Measurements from ENCODE around the gene TLK1. TPM values are rescaled to one million over a fixed set of nuclear protein-coding genes. Genes with fewer than 3 reads are reported as not detected.

Gene TLK1
- total and polyA plus RNA-seq, 7 experiments from 2014 or later = 40.0 to 191 (median 113) TPM

DNA sequence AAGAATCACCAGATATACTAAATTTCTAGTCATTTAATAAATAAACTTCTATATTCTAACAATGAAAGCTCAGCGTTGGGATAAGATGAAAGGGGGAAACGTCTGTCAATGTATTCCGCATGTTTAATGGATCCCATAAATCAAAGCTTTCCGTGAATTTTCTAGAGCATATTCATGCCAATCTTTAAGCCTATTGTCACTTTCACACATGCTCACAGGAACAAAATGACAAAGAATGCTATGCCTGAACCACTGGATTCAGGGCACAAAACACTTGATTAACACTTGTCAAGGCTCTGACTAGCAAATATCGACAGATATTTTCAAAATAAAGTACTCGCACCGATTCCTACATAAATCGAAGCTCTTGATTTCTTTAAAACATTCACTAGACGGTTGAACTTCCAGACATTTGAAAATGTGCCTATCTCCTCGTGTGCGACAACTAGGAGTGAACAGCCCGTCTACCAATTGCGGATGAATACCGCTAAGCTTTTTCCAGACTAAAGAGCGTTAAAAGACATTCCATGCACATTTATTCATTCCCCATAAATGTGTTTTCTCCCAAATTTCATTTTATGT lies 1.8 kb downstream of the TLK1 start:
- H3K27ac ChIP-seq (ENCODE audit: low read depth, low read length) = peak overlapping the region; percentile 99
- no peak for DNase-seq
- POLR2A ChIA-PET = interaction anchor here (0.7 to 4.4 kb wide), 12 partner anchors 8 to 278 kb away, joined by 3 to 32 read pairs (median 4); partner anchors contain the start of gene GORASP2
- CTCF ChIA-PET = interaction anchor here (0.6 to 5.1 kb wide), 16 partner anchors 8 to 684 kb away, joined by 3 to 50 read pairs (median 4); no protein-coding TSS in a partner anchor
- Mint-ChIP-seq H3K9me3 (peaks cover 0 to 4% (median 0%) of the 10 kb centered on the region in 11 donors), H3K27ac (peak overlapping the region; percentile 87 to 98 (median 97)), H3K4me1 (peaks cover 59 to 82% (median 70%) of the 10 kb centered on the region in 7 donors), H3K36me3 (peaks cover 0 to 5% (median 0%) of the 10 kb centered on the region in 5 donors), H3K27me3 (no peaks in the 10 kb centered on the region), H3K4me3 (peak overlapping the region; percentile 85 to 98 (median 96))
- no peak for ATAC-seq
- H3K27me3 ChIP-seq (ENCODE audit: control insufficient read depth in 2 of 2, insufficient read depth in 2 of 2, low read length in 2 of 2) = no peaks in the 10 kb centered on the region
- peak overlapping the region; percentile 70 for H3K4me3 ChIP-seq (ENCODE audit: low read length)
- intact Hi-C loops (cut with micrococcal nuclease) = loop anchor here (1.0 to 5.0 kb wide), 7 partner anchors 15 to 257 kb away; partner anchors contain the start of gene GORASP2 (in 1 of the 2)
- no peaks in the 10 kb centered on the region for H3K9me3 ChIP-seq (ENCODE audit: control insufficient read depth in 2 of 3, low read length in 3 of 3)
- peaks cover 0 to 8% (median 0%) of the 10 kb centered on the region in 3 experiments for H3K36me3 ChIP-seq (ENCODE audit: control insufficient read depth in 2 of 3, insufficient read depth in 3 of 3, low read length in 3 of 3)
- H3K4me1 ChIP-seq (ENCODE audit: control insufficient read depth in 2 of 2, insufficient read depth in 2 of 2, low read length in 2 of 2) = peaks cover 33 to 36% of the 10 kb centered on the region in 2 donors

DNA sequence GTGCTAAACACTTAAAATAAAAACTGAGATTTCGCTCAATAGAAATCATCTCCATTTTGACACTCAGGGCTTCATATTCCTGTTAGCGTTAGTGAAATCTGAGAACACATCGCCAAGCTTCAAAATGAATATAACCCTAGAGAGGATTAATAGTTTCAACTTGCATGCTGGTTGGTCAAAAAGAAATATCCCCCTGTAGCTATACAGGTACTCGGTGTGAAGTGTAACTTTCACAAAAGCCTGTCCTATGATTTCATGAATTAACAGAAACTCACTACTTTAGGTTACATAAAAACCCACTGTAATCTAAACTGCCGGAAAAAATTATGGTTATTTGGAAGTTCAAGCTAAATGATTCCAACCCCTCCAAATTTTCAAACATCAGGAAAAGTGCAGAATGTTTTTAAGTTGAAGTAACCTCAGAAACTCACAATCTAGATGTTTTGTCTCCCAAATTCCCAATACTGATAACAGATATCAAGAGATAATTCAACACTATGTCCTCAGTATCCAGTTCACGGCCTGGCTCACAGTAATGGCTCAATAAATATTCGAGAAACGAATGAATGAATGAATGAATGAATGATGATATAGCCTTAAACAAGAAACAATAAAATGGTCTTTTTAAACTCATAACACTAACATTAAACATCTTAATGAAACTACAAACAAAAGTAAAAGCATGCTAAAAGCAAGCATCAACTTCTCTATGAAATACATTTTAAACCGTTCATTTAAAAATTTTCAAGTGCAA lies 2.5 kb downstream of the TLK1 start:
- H3K4me1 Mint-ChIP-seq = peaks cover 56 to 82% (median 69%) of the 10 kb centered on the region in 7 donors
- peaks cover 0 to 4% (median 0%) of the 10 kb centered on the region in 11 donors for H3K9me3 Mint-ChIP-seq
- peaks cover 0 to 5% (median 0%) of the 10 kb centered on the region in 5 donors for H3K36me3 Mint-ChIP-seq
- POLR2A ChIA-PET = interaction anchor here (0.9 to 4.4 kb wide), 6 partner anchors 71 to 258 kb away, joined by 3 to 32 read pairs (median 16); partner anchors contain the start of gene GORASP2
- no peaks in the 10 kb centered on the region for H3K27me3 ChIP-seq (ENCODE audit: control insufficient read depth in 2 of 2, insufficient read depth in 2 of 2, low read length in 2 of 2)
- H3K4me3 Mint-ChIP-seq = peak overlapping the region; percentile 85 to 98 (median 96)
- no peak for ATAC-seq
- H3K4me1 ChIP-seq (ENCODE audit: control insufficient read depth in 2 of 2, insufficient read depth in 2 of 2, low read length in 2 of 2) = peaks cover 31% of the 10 kb centered on the region in 2 donors
- no peak for DNase-seq
- peak overlapping the region in 7 of 9 donors; percentile 34 to 98 (median 96) for H3K27ac Mint-ChIP-seq
- H3K4me3 ChIP-seq (ENCODE audit: low read length) = peak overlapping the region; percentile 11
- H3K27me3 Mint-ChIP-seq = no peaks in the 10 kb centered on the region
- intact Hi-C loops (cut with micrococcal nuclease) = loop anchor here in 1 of 2 donors (5.0 kb wide), 1 partner anchor 166 kb away; no protein-coding TSS in a partner anchor
- H3K36me3 ChIP-seq (ENCODE audit: control insufficient read depth in 2 of 3, insufficient read depth in 3 of 3, low read length in 3 of 3) = peaks cover 0 to 8% (median 0%) of the 10 kb centered on the region in 3 experiments
- H3K9me3 ChIP-seq (ENCODE audit: control insufficient read depth in 2 of 3, low read length in 3 of 3) = no peaks in the 10 kb centered on the region
- CTCF ChIA-PET = interaction anchor here (0.6 to 5.1 kb wide), 16 partner anchors 8 to 683 kb away, joined by 3 to 50 read pairs (median 4); no protein-coding TSS in a partner anchor
- H3K27ac ChIP-seq (ENCODE audit: low read depth, low read length) = peak overlapping the region; percentile 10

DNA sequence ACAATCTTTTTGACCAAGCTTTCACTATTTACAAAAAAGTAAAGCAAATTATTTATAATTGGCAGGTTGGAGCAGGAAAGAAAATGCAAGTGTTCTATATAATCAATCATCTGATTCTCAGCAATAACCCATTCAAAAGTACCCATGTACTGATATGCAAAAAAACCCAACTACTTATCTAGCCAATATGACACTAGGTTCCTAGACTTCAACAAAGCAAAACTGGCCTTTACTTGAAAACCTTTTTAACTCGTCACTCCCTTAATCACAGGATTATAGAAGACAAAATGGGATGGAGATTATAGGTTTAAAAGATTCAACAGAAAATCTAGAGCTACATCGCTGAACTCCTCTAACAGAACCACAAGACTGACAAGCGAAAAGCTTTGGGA lies 3.6 kb downstream of the TLK1 start:
- Mint-ChIP-seq H3K27me3 (no peaks in the 10 kb centered on the region), H3K9me3 (peaks cover 0 to 4% (median 0%) of the 10 kb centered on the region in 11 donors), H3K36me3 (peaks cover 0 to 5% (median 0%) of the 10 kb centered on the region in 5 donors), H3K4me1 (peaks cover 53 to 83% (median 72%) of the 10 kb centered on the region in 7 donors), H3K4me3 (peak overlapping the region; percentile 14 to 96 (median 70)), H3K27ac (peak overlapping the region in 7 of 9 donors; percentile 5 to 69 (median 32))
- Histone ChIP-seq H3K9me3 (ENCODE audit: control insufficient read depth in 2 of 3, low read length in 3 of 3) (no peaks in the 10 kb centered on the region), H3K27ac (ENCODE audit: low read depth, low read length) (no peak overlapping the region), H3K4me3 (ENCODE audit: low read length) (no peak overlapping the region), H3K27me3 (ENCODE audit: control insufficient read depth in 2 of 2, insufficient read depth in 2 of 2, low read length in 2 of 2) (no peaks in the 10 kb centered on the region), H3K4me1 (ENCODE audit: control insufficient read depth in 2 of 2, insufficient read depth in 2 of 2, low read length in 2 of 2) (peaks cover 27 to 35% of the 10 kb centered on the region in 2 donors), H3K36me3 (ENCODE audit: control insufficient read depth in 2 of 3, insufficient read depth in 3 of 3, low read length in 3 of 3) (peaks cover 0 to 8% (median 0%) of the 10 kb centered on the region in 3 experiments)
- ATAC-seq (no peak), DNase-seq (no peak)
- intact Hi-C loops (cut with micrococcal nuclease) = loop anchor here in 1 of 2 donors (5.0 kb wide), 1 partner anchor 165 kb away; no protein-coding TSS in a partner anchor
- POLR2A ChIA-PET = interaction anchor here (0.6 to 4.4 kb wide), 6 partner anchors 70 to 259 kb away, joined by 3 to 32 read pairs (median 6); no protein-coding TSS in a partner anchor
- CTCF ChIA-PET = interaction anchor here (0.6 to 5.1 kb wide), 7 partner anchors 70 to 1670 kb away, joined by 3 to 50 read pairs (median 4); no protein-coding TSS in a partner anchor

DNA sequence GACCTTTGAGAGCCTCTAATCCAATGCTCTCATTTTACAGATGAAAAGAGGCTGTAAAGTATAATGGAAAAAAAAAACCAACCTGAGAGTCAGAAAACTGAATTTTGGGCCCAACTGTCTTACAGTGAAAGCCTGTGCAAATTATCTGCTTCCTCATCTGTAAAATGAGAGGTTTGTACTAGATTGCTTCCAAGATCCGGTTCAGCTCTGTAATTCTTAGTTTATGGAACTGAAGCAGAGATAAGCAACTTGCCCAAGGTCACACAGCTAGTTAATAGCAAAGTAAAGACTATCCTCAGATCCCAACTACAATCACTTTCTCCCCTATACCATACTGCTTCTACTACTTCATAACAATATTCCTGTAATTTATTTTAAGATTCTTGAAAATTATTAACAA lies 6.3 kb downstream of the TLK1 start:
- Histone ChIP-seq H3K36me3 (ENCODE audit: control insufficient read depth in 2 of 3, insufficient read depth in 3 of 3, low read length in 3 of 3) (no peaks in the 10 kb centered on the region), H3K9me3 (ENCODE audit: control insufficient read depth in 2 of 3, low read length in 3 of 3) (no peaks in the 10 kb centered on the region), H3K4me1 (ENCODE audit: control insufficient read depth in 2 of 2, insufficient read depth in 2 of 2, low read length in 2 of 2) (peaks cover 28% of the 10 kb centered on the region in 2 donors), H3K4me3 (ENCODE audit: low read length) (no peak overlapping the region), H3K27ac (ENCODE audit: low read depth, low read length) (no peak overlapping the region), H3K27me3 (ENCODE audit: control insufficient read depth in 2 of 2, insufficient read depth in 2 of 2, low read length in 2 of 2) (no peaks in the 10 kb centered on the region)
- ChIA-PET CTCF (interaction anchor here (0.7 to 2.3 kb wide), 4 partner anchors 66 to 262 kb away, joined by 3 to 13 read pairs (median 6); no protein-coding TSS in a partner anchor), POLR2A (interaction anchor here (0.5 to 1.0 kb wide), 3 partner anchors 9 to 137 kb away, joined by 3 to 6 read pairs (median 3); no protein-coding TSS in a partner anchor)
- H3K4me1 Mint-ChIP-seq = peaks cover 62 to 97% (median 82%) of the 10 kb centered on the region in 7 donors
- ATAC-seq (no peak), DNase-seq (no peak)
- intact Hi-C loops (cut with micrococcal nuclease) = no loop called here
- peaks cover 0 to 6% (median 3%) of the 10 kb centered on the region in 5 donors for H3K36me3 Mint-ChIP-seq
- H3K27ac Mint-ChIP-seq = peak overlapping the region in 6 of 9 donors; percentile 33 to 65 (median 48)
- peak overlapping the region in 7 of 10 donors; percentile 0 to 95 (median 53) for H3K4me3 Mint-ChIP-seq
- peaks cover 0 to 1% (median 0%) of the 10 kb centered on the region in 11 donors for H3K9me3 Mint-ChIP-seq
- no peaks in the 10 kb centered on the region for H3K27me3 Mint-ChIP-seq

DNA sequence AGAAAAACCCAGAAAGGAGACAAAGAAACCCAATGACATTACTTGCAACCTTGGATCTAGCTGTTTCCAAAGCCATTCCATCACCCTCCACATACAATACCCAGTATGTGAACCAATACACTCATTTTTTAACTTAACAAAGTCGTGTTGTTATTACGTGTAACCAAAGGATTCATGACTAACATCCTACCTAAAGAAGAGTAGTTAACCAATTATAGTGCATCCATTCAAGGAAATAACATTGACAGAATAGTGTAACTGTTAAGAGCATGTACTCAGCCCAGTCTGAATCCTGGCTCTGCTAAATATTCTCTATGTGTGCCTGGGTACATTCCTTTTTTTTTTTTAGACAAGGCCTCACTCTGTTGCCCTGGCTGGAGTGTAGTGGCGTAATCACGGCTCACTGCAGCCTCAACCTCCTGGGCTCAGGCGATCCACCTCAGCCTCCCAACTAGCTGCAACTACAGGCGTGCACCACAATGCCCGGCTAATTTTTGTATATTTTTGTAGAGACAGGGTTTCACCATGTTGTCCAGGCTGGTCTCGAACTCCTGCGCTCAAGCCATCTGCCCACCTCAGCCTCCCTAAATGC lies 9.9 kb downstream of the TLK1 start:
- Mint-ChIP-seq H3K27me3 (no peaks in the 10 kb centered on the region), H3K27ac (peak overlapping the region in 3 of 9 donors; percentile 11 to 69 (median 34)), H3K36me3 (peaks cover 0 to 5% (median 2%) of the 10 kb centered on the region in 5 donors), H3K4me3 (peak overlapping the region in 3 of 10 donors; percentile 21 to 58 (median 35)), H3K4me1 (peaks cover 52 to 95% (median 84%) of the 10 kb centered on the region in 7 donors), H3K9me3 (no peaks in the 10 kb centered on the region)
- no peaks in the 10 kb centered on the region for H3K9me3 ChIP-seq (ENCODE audit: control insufficient read depth in 2 of 3, low read length in 3 of 3)
- DNase-seq = no peak
- peaks cover 7 to 13% of the 10 kb centered on the region in 2 donors for H3K4me1 ChIP-seq (ENCODE audit: control insufficient read depth in 2 of 2, insufficient read depth in 2 of 2, low read length in 2 of 2)
- CTCF ChIA-PET = interaction anchor here (1.1 kb wide), 1 partner anchor 8 kb away, joined by 6 read pairs; no protein-coding TSS in a partner anchor
- no peak overlapping the region for H3K4me3 ChIP-seq (ENCODE audit: low read length)
- POLR2A ChIA-PET = interaction anchor here (1.0 to 1.1 kb wide), 2 partner anchors 8 to 63 kb away, joined by 3 read pairs; no protein-coding TSS in a partner anchor
- no peak overlapping the region for H3K27ac ChIP-seq (ENCODE audit: low read depth, low read length)
- H3K27me3 ChIP-seq (ENCODE audit: control insufficient read depth in 2 of 2, insufficient read depth in 2 of 2, low read length in 2 of 2) = no peaks in the 10 kb centered on the region
- H3K36me3 ChIP-seq (ENCODE audit: control insufficient read depth in 2 of 3, insufficient read depth in 3 of 3, low read length in 3 of 3) = no peaks in the 10 kb centered on the region
- intact Hi-C loops (cut with micrococcal nuclease) = loop anchor here in 1 of 2 donors (2.0 kb wide), 1 partner anchor 22 kb away; no protein-coding TSS in a partner anchor
- ATAC-seq = no peak
